Thymus (tissue), 11 donors: ENCODE results near the gene APH1B. TPM values are rescaled to one million over a fixed set of nuclear protein-coding genes. Genes with fewer than 3 reads are reported as not detected.
A peak's percentile ranks its signal among the peaks of the same experiment; 100 is the strongest.

ENCODE experiments used
- DNase-seq, 9 donors: peaks; one replicate each; pipeline ENCODE4 v3.0.0-alpha.2; 2013; ENCODE audit warnings: low spot score in 9 of 9, low read depth in 6 of 9, missing footprints in 1 of 9
- H3K27ac ChIP-seq, 2 donors: one replicate each; pipeline ENCODE4 v1.5.1; 2013; ENCODE audit warnings: control low read depth in 1 of 2, low read depth in 1 of 2, low read length in 1 of 2, mild to moderate bottlenecking in 1 of 2, moderate library complexity in 1 of 2
- H3K27me3 ChIP-seq, 2 donors: one replicate each; pipeline ENCODE4 v1.5.1; 2013; ENCODE audit warnings: low read length in 1 of 2; ENCODE audit not compliant: control insufficient read depth in 2 of 2, insufficient read depth in 1 of 2
- H3K36me3 ChIP-seq, 2 donors: one replicate each; pipeline ENCODE4 v1.5.1; 2013; ENCODE audit warnings: low read length in 1 of 2, mild to moderate bottlenecking in 1 of 2, moderate library complexity in 1 of 2; ENCODE audit not compliant: control insufficient read depth in 2 of 2, insufficient read depth in 2 of 2
- H3K4me1 ChIP-seq, 2 donors: one replicate each; pipeline ENCODE4 v1.5.1; 2013; ENCODE audit warnings: low read length in 2 of 2; ENCODE audit not compliant: control insufficient read depth in 2 of 2, insufficient read depth in 2 of 2
- H3K4me3 ChIP-seq, 2 donors: one replicate each; pipeline ENCODE4 v1.5.1; 2013; ENCODE audit warnings: low read length in 2 of 2, control low read depth in 1 of 2, mild to moderate bottlenecking in 1 of 2
- H3K9me3 ChIP-seq, 2 donors: one replicate each; pipeline ENCODE4 v1.5.1; 2013; ENCODE audit warnings: low read length in 1 of 2, mild to moderate bottlenecking in 1 of 2; ENCODE audit not compliant: control insufficient read depth in 2 of 2, insufficient read depth in 1 of 2
- WGBS: extraction: QIAGEN DNeasy Blood & Tissue Kit; methylation state at CpG from one replicate; pipeline ENCODE4 v1.1.7; 2013; 5-methylcytosine and 5-hydroxymethylcytosine counted together
- polyA plus RNA-seq: library from polyadenylated mRNA; stranded (reverse); fragments of 200-250 nt; gene quantifications from one replicate; pipeline ENCODE4 v1.2.3, GENCODE V29; 2013
- total RNA-seq: library from RNA; stranded (reverse); fragments of 120-200 nt; gene quantifications from one replicate; pipeline ENCODE4 v1.2.4, GENCODE V29; 2013
- donor health status: healthy.

Gene APH1B
- total and polyA plus RNA-seq, 2 donors = 9.5 to 11.0 TPM

- H3K4me3 ChIP-seq = no peak overlapping the region
- WGBS = 88% methylated on average over 5 of the region's 5 CpGs
- H3K36me3 ChIP-seq = no peaks in the 10 kb centered on the region
- no peak overlapping the region for H3K27ac ChIP-seq
- peaks cover 0 to 16% of the 10 kb centered on the region in 2 donors for H3K4me1 ChIP-seq
- H3K27me3 ChIP-seq = no peaks in the 10 kb centered on the region
- no peak for DNase-seq
- no peaks in the 10 kb centered on the region for H3K9me3 ChIP-seq
These were observed 76.5 kb downstream of the APH1B start for GRCh38 chr15:63353887-63354286.

GRCh38 chr15:63354821-63355650 is 77.6 kb downstream of the APH1B start:
- no peaks in the 10 kb centered on the region for H3K36me3 ChIP-seq
- peak overlapping the region in 1 of 2 donors; percentile 65 for H3K27ac ChIP-seq
- H3K27me3 ChIP-seq = no peaks in the 10 kb centered on the region
- no peak overlapping the region for H3K4me3 ChIP-seq
- peaks cover 0 to 16% of the 10 kb centered on the region in 2 donors for H3K4me1 ChIP-seq
- DNase-seq = no peak
- no peaks in the 10 kb centered on the region for H3K9me3 ChIP-seq
- WGBS = 94% methylated on average over 22 of the region's 22 CpGs

- Histone ChIP-seq H3K4me1 (peaks cover 0 to 23% of the 10 kb centered on the region in 2 donors), H3K27me3 (no peaks in the 10 kb centered on the region), H3K9me3 (no peaks in the 10 kb centered on the region), H3K36me3 (no peaks in the 10 kb centered on the region), H3K27ac (no peak overlapping the region), H3K4me3 (no peak overlapping the region)
- no peak for DNase-seq
- 89% methylated on average over 4 of the region's 4 CpGs for WGBS
These were observed 79.7 kb downstream of the APH1B start for GRCh38 chr15:63357061-63357460.

GRCh38 chr15:63357731-63358130 is 80.3 kb downstream of the APH1B start:
- Histone ChIP-seq H3K27me3 (no peaks in the 10 kb centered on the region), H3K4me3 (no peak overlapping the region), H3K27ac (no peak overlapping the region), H3K36me3 (no peaks in the 10 kb centered on the region), H3K9me3 (no peaks in the 10 kb centered on the region), H3K4me1 (peaks cover 0 to 30% of the 10 kb centered on the region in 2 donors)
- DNase-seq = no peak
- 96% methylated on average over 3 of the region's 3 CpGs for WGBS

GRCh38 chr15:63358241-63359029 is 81.0 kb downstream of the APH1B start:
- Histone ChIP-seq H3K36me3 (no peaks in the 10 kb centered on the region), H3K9me3 (no peaks in the 10 kb centered on the region), H3K4me1 (peaks cover 0 to 37% of the 10 kb centered on the region in 2 donors), H3K27me3 (no peaks in the 10 kb centered on the region), H3K4me3 (no peak overlapping the region), H3K27ac (no peak overlapping the region)
- no peak for DNase-seq
- WGBS = 92% methylated on average over 15 of the region's 15 CpGs

Other genes with a start within 250 kb of the APH1B start
- 22.9 TPM for gene TPM1, start 234.9 kb upstream of the APH1B start, total RNA-seq
- gene TPM1, start 234.9 kb upstream of the APH1B start, polyA plus RNA-seq = 145 TPM
- gene LACTB, start 155.7 kb upstream of the APH1B start, total RNA-seq = 12.7 TPM
- gene LACTB, start 155.7 kb upstream of the APH1B start, polyA plus RNA-seq = 22.3 TPM
- 124 TPM for gene RPS27L, start 120.1 kb upstream of the APH1B start, total RNA-seq
- gene RPS27L, start 120.1 kb upstream of the APH1B start, polyA plus RNA-seq = 181 TPM
- 63.9 TPM for gene RAB8B, start 88.0 kb upstream of the APH1B start, total RNA-seq
- gene RAB8B, start 88.0 kb upstream of the APH1B start, polyA plus RNA-seq = 28.5 TPM
- gene CA12, start 104.2 kb downstream of the APH1B start, total RNA-seq = 0.09 TPM
- gene CA12, start 104.2 kb downstream of the APH1B start, polyA plus RNA-seq = 0.16 TPM
- 32.6 TPM for gene USP3, start 227.0 kb downstream of the APH1B start, total RNA-seq
- gene USP3, start 227.0 kb downstream of the APH1B start, polyA plus RNA-seq = 57.6 TPM